Upper lobe of right lung (tissue), 1 donor: Measurements from ENCODE around the gene ZNF829. TPM values are rescaled to one million over a fixed set of nuclear protein-coding genes. Genes with fewer than 3 reads are reported as not detected.

ENCODE experiments used
- ATAC-seq: fragments of 200-7000 bp; cut with Tn5 transposase; one replicate; pipeline ENCODE4 v1.9.1; 2020; ENCODE audit warnings: mild to moderate bottlenecking, moderate library complexity
- DNase-seq: peaks from one replicate; pipeline ENCODE4 v3.0.0-alpha.2; 2020
- H3K27ac ChIP-seq: fragments of 200-600 bp; one replicate; pipeline ENCODE4 v1.8.0; 2022
- H3K27me3 ChIP-seq: fragments of 200-600 bp; one replicate; pipeline ENCODE4 v1.8.0; 2022; ENCODE audit warnings: mild to moderate bottlenecking
- H3K36me3 ChIP-seq: fragments of 200-600 bp; one replicate; pipeline ENCODE4 v1.8.0; 2022
- H3K4me1 ChIP-seq: fragments of 200-600 bp; one replicate; pipeline ENCODE4 v1.8.0; 2022
- H3K4me3 ChIP-seq: fragments of 200-600 bp; one replicate; pipeline ENCODE4 v1.8.0; 2022; ENCODE audit warnings: mild to moderate bottlenecking
- H3K9me3 ChIP-seq: fragments of 200-600 bp; one replicate; pipeline ENCODE4 v1.8.0; 2022
- CTCF ChIP-seq: fragments of 200-600 bp; IDR thresholded peaks from one replicate; pipeline ENCODE4 v1.8.0; 2022; ENCODE audit warnings: antibody characterized with exemption
- intact Hi-C: fragments of 100-400 bp; cut with DNase I; formaldehyde crosslinking; loops from one replicate; pipeline ENCODE4 v1.11.0; 2022
- total RNA-seq: library from RNA; stranded (reverse); fragmentation: NEBNext Ultra II Directional; extraction: Animal tissue kit (Norgen Biotek cat#: 25700); gene quantifications from one replicate; pipeline ENCODE4 v1.2.1, GENCODE V29; 2021
- donor health status: DM: no; HTN: yes; CAD: no; lungs with severe emphysema.

Gene ZNF829
- total RNA-seq, 1 donor from 2014 or later = 2.8 TPM

GRCh38 chr19:36931684-36932083 is 15.6 kb upstream of the ZNF829 start:
- intact Hi-C loops = no loop called here
- Histone ChIP-seq H3K4me1 (no peaks in the 10 kb centered on the region), H3K27me3 (no peaks in the 10 kb centered on the region), H3K4me3 (no peak overlapping the region), H3K27ac (no peak overlapping the region), H3K36me3 (peaks cover 2% of the 10 kb centered on the region), H3K9me3 (peaks cover 31% of the 10 kb centered on the region)
- no peak for TF ChIP-seq CTCF
- DNase-seq (no peak), ATAC-seq (no peak)

DNA sequence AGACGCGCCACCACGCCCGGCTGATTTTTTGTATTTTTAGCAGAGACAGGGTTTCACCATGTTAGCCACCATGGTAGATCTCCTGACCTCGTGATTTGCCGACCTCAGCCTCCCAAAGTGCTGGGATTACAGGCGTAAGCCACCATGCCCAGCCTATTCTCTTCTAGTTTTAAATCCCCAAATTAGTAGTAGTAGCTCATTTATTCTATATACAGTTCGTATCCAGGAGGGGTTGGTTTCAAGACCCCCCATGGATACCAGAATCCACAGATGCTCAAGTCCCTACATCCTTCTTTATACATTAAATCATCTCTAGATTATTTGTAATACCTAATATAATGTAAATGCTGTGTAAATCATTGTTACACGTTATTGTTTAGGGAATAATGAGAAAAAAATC is 2.0 kb upstream of the ZNF829 start:
- no peak for DNase-seq
- H3K27me3 ChIP-seq = no peaks in the 10 kb centered on the region
- H3K27ac ChIP-seq = no peak overlapping the region
- H3K4me3 ChIP-seq = no peak overlapping the region
- peaks cover 6% of the 10 kb centered on the region for H3K4me1 ChIP-seq
- intact Hi-C loops = no loop called here
- H3K36me3 ChIP-seq = peaks cover 4% of the 10 kb centered on the region
- no peak for ATAC-seq
- no peak for TF ChIP-seq CTCF
- no peaks in the 10 kb centered on the region for H3K9me3 ChIP-seq

DNA sequence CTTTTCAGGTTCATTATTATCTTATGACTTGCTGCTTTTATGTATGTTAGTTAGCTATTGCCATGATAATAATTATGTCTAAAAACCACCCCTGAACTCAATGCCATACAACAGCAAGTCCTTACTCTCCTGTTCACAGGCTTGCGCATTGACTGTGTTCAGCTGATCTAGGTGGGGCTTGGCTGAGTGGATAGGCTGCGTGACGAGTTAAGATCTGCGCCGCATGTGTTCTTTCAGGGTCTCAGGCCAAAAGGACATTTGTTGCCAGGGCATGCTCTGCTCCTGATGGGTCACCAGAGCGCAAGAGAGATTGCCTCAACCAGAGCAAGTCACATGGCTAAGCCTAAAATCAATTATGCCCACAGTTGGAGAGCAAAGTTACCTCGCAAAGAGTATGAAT is 900 bp upstream of the ZNF829 start:
- intact Hi-C loops = no loop called here
- no peak for TF ChIP-seq CTCF
- peaks cover 1% of the 10 kb centered on the region for H3K9me3 ChIP-seq
- peak overlapping the region; percentile 96 for H3K27ac ChIP-seq
- H3K4me3 ChIP-seq = peak overlapping the region; percentile 75
- no peak for DNase-seq
- H3K36me3 ChIP-seq = peaks cover 4% of the 10 kb centered on the region
- no peaks in the 10 kb centered on the region for H3K27me3 ChIP-seq
- peaks cover 6% of the 10 kb centered on the region for H3K4me1 ChIP-seq
- no peak for ATAC-seq

GRCh38 chr19:36898422-36898821 is 17.7 kb downstream of the ZNF829 start:
- no peak overlapping the region for H3K4me3 ChIP-seq
- DNase-seq = no peak
- H3K9me3 ChIP-seq = peaks cover 77% of the 10 kb centered on the region
- H3K27me3 ChIP-seq = no peaks in the 10 kb centered on the region
- intact Hi-C loops = no loop called here
- H3K4me1 ChIP-seq = no peaks in the 10 kb centered on the region
- no peak for TF ChIP-seq CTCF
- peaks cover 29% of the 10 kb centered on the region for H3K36me3 ChIP-seq
- no peak overlapping the region for H3K27ac ChIP-seq
- ATAC-seq = no peak

DNA sequence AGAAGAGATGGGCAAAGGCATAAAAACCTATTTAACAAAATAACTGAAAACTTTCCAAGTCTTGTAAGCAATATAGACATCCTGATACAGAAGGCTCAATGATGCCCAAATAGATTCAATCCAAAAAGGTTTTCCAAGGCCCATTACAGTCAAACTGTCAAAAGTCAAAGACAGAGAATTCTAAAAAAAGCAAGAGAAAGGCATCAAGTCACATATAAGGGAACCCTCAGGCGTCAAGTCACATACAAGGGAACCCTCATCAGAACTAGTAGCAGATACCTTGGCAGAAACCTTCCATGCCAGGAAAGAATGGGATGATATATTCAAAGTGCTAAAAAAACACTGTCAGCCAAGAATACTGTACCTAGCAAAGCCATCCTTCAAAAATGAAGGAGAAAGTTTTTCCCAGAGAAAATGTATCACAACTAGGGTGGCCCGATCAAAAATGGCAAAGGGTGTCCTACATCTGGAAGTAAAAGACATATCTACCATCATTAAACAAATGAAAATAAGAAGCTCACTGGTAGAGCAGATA is 21.2 kb downstream of the ZNF829 start:
- Histone ChIP-seq H3K4me1 (no peaks in the 10 kb centered on the region), H3K27me3 (no peaks in the 10 kb centered on the region), H3K4me3 (no peak overlapping the region), H3K36me3 (peaks cover 26% of the 10 kb centered on the region), H3K27ac (no peak overlapping the region), H3K9me3 (peaks cover 95% of the 10 kb centered on the region)
- intact Hi-C loops = no loop called here
- no peak for ATAC-seq
- no peak for DNase-seq
- no peak for TF ChIP-seq CTCF

- no peak for DNase-seq
Measured at GRCh38 chr19:36891768-36892357, 24.2 kb downstream of the ZNF829 start.

More at GRCh38 chr19:36891768-36892357, 24.2 kb downstream of the ZNF829 start:
- Histone ChIP-seq H3K36me3 (peaks cover 26% of the 10 kb centered on the region), H3K27ac (no peak overlapping the region), H3K27me3 (no peaks in the 10 kb centered on the region), H3K4me3 (no peak overlapping the region), H3K4me1 (no peaks in the 10 kb centered on the region), H3K9me3 (peaks cover 95% of the 10 kb centered on the region)
- intact Hi-C loops = no loop called here
- TF ChIP-seq CTCF = no peak
- ATAC-seq = no peak
